HG03439 (cell line): ENCODE results near the gene CCIN.
"Not testable (repeated sequence)": the region's sequence is repeated elsewhere in the genome, so short reads cannot be mapped to it uniquely, and the experiment has no call there.

Experiments
- ATAC-seq: cut with Tn5 transposase; IDR thresholded peaks from one replicate; pipeline ENCODE4 v1.9.1; 2021; ENCODE audit warnings: mild to moderate bottlenecking, moderate library complexity; ENCODE audit not compliant: unreplicated experiment

CCIN gene

DNA sequence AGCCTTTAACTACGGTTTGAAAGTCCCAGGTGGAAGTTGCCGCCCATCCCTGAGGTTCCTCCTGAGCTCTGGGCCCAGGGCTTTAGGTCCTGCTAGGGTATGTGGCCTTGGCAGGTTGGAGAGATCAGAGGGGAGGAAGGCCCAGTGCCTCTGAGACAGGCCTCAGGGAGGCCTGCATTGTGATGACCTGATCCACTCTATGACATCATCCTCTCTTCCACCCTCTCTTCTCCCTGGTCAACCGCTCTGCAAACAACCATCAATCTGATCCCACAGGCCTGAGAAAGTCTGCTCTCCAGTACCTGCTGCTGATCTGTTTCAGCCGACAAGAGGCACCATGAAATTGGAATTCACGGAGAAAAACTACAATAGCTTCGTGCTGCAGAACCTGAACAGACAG lies at the start of gene CCIN:
TSS of gene CCIN (plus strand) at position 223 of the 400 bp plus-strand sequence. CDS start at position 338, 115 bp downstream.
- ATAC-seq, result no peak

DNA sequence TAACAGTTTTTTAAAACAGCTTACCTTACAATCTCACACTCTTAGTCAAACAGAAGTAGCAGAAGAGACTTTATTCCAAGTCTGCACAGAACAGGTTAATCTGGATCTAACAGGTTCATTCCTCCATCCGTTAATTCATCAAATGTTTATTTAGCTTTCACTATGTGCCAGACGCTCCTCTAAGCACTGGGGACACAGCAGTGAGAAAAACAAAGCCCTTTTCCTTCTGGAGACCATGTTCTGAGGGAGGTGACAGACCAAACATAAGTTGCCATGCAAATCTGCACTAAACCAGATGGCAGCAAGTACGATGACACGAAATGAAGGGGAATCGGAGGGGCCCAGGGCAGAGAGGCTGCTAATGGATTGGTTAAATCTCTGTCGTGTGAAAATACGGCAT lies 49.7 kb upstream of the CCIN start:
- ATAC-seq, result no peak

DNA sequence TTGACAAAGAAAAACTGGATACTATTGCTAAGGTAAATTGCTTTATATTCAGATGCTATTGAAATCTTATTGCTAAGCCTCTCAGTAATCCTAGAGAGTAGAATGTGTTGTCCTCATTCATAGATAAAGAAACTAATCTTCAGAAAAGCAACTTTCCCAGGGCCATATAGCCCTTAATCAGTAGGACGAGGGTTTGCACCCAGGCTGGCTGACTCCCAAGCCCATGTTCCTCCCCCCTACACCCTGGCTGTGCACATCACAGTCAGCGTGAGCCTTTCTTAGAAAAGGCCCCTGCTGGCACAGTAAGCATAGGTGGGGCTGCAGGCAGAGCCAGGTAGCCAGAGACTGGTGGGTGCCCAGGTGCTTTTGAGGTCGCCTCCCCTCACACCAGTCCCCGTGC lies 48.5 kb upstream of the CCIN start:
- no peak for ATAC-seq

DNA sequence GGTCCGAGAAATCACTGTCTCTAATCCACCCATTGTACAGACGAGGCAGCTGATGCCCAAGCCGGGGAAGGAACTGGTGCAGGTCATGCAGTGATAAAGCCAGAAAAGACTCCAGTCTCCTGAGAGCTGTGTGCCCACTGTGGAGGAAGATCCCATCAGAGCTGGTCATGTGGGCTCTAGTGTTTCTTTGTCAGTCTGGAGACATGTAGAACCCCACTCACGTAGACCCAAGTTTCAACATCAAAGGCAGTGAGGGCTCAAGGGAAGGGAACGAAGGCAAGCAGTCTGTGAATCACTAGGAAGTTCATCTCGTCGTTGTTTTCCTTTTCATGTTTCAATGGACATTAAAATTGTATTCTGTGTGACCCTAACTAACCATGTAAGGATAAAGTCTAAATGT lies 47.2 kb upstream of the CCIN start:
- no peak for ATAC-seq

DNA sequence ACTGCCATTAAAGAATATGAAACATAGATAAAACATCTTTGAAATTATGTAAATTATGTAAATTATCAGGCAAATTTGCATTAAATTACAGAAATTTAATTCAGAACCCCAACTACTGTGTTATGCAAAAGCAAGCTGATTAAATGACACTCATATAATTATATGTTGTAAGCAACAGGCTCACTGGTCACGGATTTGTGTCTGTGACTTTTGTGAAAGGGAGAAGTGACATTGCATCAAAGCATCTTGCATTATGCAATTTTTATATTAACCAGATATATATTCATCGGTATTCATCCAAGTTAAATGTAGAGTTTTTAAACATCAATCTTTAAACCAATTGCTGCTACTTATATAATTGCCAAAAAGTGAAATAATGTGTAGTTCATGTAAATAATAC lies 45.7 kb upstream of the CCIN start:
- no peak for ATAC-seq

DNA sequence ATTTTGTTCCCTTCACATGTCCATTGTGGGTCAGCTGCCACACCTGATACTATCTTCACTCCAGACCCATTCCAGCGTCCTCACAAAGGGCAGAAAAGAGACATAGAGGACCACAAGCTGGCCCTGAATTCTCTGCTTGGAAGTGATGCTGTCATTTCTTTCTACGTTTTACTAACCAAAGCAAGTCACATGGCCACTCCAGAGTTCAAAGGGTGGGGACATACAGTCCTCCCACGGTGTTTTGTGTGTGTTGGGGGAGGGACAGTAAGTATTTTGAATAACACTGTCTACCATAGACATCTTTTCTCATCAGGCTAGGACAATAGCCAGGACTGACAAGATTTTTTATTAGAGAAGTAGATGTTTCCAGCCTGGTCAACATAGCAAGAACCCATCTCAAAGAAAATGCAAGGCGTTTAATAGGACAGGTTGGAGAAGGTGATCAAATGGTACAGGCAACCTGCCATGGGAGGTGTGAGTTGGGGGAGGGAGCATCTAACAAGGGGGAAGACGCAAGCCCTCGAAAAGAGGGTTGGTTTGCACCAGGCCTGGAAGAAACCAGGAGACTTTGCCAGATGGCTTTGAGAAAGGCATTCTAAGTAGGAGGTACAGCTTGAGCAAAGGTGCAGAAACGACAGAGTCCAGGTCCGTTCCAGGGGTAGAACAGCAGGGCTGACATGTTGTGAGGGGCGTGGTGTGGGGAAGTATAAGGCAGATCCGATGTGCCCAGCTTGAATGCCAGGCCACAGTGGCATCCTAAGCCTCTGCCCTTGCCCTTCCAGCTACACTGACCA lies 43.9 kb upstream of the CCIN start:
- no peak for ATAC-seq

DNA sequence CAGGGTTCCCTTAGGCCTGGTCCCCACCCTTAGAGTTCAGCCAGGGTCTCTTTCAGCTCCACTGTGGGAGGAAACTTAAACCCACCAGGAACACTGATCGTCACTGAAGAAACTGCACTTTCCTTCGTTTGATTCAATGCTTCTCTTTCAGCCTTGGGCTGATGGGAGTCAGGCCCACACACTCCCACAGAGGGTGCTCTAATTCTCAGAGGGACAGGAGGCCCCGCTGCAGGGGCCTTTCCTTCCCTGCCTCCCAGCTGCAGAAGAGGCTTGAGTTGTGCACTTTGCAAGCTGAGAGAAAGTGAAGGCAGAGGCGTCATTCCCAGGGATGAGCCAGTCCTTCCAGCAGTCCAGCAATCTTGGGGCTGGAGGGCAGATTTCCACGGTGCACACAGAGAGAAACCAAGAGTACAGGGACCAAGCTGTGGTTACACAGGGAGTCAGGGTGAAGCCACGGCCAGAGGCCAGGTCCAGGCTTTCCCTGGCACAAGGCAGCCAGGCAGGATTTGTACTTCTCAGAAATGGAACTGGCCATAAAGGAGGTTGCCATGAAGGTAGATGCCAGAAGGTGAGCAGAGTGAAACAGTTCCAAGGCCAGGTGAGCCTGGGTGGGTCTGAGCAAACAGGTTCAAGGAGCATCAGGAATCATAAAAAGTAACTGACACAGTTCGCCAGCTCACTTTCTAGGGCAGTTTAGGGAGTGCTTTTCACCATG lies 43.0 kb upstream of the CCIN start:
- no peak for ATAC-seq

DNA sequence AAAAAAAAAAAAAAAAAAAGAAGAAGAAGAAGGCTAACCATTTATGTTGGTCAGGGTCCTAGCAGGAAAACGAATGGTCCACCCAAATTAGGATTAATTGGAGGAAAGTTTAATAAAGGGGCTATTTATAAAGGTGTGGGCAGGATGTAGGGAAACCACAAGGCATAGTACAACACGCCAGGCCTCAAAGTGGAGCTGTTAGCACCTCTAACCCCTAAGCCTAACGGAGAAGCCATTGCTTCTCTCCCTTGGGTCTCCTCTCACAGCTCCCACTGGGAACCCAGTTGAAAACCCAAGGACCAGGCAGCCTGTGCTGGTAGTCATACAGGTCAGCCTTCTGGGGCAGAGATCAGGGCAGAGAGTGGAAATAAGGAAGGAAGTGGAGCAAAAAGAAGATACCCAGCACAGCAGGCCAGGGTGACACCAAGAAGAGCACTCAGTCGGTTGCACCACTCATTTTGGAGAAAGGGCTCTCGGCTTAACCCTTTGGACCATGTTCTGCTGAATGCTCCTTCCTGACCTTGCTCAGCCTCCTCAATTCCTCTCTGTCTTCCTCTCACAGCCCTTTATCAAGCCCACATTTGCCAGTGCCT lies 41.4 kb upstream of the CCIN start:
- ATAC-seq, result no peak

DNA sequence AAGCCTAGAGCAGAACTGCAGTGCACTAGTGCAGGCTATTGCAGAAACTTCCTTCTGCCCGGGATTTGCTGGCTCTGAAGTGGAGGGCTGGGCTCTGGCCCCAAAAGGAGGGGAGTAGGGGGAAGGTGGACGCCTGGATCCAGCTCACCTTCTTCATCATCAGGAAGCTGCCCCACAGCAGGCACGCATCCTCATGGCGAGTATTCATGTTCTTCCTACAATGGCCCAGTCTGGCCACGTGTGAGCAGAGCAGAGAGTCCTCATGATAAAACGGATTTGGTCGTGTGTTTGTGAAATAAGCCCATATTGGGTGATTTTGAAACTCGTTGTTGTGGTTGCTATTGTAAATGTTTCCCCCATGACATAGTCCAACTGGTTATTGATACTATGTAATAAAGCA lies 40.8 kb upstream of the CCIN start:
- ATAC-seq, result no peak

DNA sequence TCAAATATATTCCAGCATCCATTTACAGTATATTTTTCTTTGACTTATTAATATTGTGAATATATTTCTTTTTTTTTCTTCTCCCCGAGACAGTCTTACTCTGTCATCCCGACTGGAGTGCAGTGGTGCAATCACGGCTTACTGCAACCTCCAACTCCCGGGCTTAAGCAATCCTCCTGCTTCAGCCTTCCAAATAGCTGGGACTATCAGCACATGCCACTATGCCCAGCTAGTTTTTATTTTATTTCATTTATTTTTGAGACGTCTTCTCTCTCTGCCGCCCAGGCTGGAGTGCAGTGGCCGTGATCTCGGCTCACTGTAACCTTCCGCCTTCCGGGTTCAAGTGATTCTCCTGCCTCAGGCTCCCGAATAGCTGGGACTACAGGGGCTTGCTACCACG lies 40.0 kb upstream of the CCIN start:
- ATAC-seq, result no peak

DNA sequence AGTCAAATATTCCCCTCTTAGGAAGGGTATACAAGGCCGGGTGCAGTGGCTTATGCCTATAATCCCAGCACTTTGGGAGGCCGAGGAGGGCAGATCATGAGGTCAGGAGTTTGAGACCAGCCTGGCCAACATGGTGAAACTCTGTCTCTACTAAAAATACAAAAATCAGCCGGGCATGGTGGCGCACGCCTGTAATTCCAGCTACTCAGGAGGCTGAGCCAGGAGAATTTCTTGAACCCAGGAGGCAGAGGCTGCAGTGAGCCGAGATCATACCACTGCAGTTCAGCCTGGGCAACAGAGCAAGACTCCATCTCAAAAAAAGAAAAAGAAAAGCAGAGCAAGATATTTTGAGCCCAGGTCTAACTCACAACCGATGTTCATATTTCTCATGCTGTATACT lies 37.5 kb upstream of the CCIN start:
- not testable (repeated sequence) for ATAC-seq

DNA sequence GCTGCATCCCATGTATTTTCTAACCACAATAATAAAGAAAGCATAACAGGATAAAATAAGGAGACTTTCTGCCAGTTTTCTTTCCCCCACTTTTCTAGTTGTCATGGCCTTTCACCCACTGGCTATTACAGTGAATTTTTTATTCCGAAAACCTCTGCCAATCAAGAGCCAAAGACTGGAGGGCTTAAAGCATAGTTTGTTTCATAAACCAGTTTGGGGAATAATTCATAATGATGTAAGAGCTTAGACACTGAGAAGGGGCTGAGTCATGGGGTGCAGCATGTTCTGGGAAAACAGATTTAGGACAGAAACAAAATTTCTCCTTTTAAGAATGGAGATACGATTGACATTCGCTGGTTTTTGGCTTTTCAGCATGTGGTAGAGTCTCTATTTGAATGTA lies 37.1 kb upstream of the CCIN start:
- ATAC-seq, result no peak

DNA sequence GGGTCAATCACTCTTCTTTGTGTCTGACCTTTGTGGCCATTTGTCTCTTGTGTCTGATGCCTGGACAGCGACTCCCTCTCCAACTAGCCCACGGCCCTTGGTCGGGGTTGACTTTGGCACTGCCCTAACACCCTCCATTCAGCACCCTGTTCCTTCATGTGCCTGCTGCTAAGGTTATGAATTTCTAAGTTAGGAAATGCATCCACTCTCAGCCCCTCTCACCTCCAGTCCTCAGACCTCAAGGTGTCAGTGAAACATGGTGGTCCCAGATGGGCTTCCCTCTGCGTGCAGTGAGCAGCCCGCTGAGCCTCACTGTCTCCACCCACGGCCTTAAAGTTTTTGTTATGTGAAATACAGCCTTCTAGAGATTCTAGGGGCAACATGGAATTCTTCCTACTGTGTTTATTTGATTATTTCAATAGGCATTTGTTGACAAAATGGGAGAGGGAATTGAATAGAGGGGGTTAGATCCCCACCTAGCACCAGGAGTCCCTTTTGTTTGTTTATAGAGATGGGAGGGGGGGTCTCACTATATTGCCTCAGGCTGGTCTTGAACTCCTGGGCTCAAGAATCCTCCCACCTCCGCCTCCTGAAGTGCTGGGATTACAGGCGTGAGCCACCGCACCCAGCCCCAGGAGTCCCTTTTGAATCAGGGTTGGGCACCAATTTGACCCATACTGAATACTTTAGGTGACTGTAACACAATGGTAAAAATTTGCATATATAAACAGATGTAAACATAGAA lies 34.3 kb upstream of the CCIN start:
- ATAC-seq, result no peak

DNA sequence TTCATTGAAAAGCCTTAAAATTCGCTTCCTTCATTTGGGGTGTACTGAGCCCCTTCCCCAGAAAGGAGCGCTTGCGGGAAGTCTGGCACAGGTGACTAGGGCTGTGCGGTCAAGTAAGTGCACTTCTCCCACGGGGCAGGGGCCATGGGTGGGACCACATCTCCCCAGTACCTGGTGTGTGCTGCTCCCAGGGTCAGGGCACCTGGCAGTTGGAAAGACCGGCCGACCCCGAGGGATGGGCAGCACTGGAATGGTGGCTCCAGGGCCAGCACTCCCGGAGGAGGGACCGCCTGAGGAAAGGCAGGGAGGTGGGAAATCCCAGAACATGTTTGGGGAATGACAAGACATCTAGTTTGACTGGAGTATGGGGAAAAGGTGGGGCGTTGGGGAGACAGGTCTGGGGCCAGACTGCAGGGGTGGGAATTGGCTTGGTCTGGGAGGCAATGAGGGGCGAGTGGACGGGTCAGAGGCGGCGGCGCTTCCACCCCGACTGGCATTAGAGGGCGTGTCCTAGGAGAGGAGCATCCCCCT lies 33.4 kb upstream of the CCIN start:
- ATAC-seq, result no peak

DNA sequence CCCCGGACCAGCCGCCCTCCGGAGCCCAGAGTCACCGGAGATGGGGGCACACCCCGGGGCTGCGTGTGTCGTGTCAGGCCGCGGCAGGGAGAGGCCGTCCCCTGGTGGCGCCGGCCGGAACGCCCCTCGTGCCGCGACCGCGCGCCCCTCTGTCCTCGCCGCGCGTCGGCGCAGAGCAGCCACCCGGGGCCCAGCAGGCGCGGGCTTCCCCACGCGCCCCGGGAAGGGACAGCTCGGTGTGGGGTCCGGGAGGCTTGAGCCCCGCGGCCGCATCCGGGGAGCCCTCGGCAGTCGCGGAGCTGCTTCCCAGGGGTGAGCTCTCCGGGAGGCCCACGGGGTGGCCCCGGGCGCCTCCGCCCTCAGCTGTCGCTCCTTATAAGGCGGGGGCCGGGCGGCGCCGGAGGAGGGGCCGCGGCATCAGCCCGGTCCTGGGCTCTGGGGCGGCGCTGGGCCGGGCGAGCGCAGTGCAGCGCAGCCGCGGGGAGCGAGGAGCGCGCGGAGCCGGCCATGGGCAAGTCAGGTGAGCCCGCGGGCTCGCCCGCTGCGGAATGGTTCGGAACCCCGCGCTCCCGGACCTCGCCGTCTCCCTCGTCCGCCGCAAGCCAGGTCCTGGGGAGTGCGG lies 32.8 kb upstream of the CCIN start, which contains the start of gene GLIPR2:
TSS of gene GLIPR2 (plus strand) at position 462 of the 622 bp plus-strand sequence. CDS start at position 508, 46 bp downstream.
- peak; percentile 95 for ATAC-seq

DNA sequence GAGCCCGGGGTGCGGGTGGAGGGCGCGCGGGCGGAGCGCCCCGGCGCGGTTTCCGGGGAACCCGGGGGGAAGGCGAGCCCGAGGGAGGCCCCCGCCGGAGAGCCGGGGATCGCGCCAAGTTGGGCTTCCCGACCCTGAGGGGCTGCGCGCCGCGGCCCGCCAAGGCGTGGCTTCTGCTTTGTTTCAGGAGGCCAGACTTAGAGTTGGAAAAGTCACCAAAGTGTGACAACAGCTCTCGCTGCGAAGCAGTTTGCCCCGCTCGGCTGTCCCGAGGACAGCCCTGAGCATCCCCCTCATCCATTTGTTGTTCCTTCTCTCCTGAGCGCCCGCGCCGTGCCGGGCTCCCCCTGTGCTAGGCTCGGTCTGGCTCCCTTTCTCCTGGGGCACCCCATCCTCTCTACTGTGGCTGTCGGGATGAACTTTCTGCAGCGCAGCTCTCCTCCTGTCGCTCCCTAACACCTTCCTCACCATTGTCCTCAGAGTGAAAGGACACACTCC lies 32.2 kb upstream of the CCIN start:
- peak; percentile 41 for ATAC-seq

DNA sequence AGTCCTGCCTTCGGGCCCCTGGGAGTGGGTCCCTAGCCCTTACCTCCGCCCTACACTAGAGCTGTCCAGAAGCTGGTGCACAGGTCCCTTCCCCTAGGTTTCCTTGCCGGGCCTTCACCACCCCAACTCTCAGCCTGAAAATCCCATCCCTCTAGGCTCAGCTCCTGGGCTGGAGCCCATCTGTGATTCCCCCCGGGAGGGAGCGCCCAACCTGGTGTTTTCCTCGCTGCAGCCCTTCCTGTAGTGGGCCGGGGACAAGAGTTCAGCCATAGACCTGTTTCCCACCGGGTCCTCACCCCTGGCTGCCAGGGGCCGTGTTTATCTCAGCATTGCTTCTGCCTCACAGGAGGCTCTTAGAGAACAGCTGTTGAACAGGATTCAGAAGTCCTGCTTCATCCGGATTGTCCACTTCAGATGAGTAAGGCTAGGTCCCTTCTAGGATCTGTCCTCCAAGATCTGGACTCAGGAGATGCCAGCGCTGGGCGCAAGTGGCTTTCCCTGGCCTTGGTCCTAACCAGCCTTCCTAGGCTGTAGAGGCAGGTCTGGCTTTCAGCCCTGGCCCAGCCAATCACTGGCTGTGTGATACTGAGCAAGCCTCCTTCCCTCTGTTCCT lies 31.7 kb upstream of the CCIN start:
- ATAC-seq, result no peak

DNA sequence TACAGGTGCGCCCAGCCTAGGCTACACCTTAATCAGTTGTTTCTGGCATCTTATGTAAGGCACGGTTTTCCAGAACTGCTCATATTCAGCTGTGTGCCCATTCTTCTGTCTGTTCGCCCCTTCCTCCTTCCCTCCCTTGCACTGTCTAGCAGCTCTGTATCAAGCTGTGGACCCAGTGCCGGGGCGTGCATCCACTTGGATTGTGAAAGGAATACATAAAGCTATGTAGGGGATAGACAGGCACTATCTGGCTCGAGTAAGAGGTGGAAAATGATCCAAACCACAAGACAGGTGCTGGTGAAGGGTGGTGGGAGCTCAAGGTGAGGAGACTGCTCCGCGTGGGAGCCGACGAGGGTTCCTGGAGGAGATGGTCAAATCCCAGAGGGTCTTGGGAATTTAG lies 30.7 kb upstream of the CCIN start:
- no peak for ATAC-seq

DNA sequence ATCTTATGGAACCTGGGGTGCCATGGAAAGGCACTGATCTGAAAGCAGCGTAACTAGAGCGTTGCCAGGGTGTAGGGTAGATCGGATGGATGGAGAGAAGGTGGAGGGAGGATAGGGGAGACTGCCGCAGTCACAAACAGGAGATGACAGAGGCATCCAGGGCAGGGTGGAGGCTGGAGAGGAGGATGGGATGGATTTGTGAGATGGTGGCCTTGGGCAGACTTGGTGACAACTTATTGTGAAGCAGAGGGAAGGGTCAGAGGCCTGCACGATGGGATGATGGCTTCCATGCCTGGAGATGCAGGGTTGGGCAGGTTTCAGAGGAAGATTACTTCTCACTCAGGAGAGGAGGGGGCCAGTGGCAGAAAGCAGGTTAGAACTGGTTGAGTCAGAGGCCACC lies 30.3 kb upstream of the CCIN start:
- no peak for ATAC-seq
